ENCODE data around the gene GLYAT. TPM values are rescaled to one million over a fixed set of nuclear protein-coding genes. Genes with fewer than 3 reads are reported as not detected.

GLYAT gene
- total RNA-seq, 3 donors from 2014 or later (not counting 1 experiment from before 2014, with no cell fraction given): not detected

- no peaks in the 10 kb centered on the region for H3K4me1 ChIP-seq (ENCODE audit: control insufficient read depth, insufficient read depth, low read length)
- 88% methylated on average over 1 of the region's 1 CpG for WGBS (ENCODE audit: insufficient coverage)
- H3K27me3 Mint-ChIP-seq (ENCODE audit: low read depth in 2 of 2): peaks cover 7 to 14% of the 10 kb centered on the region in 2 donors
- H3K4me3 Mint-ChIP-seq: no peak overlapping the region
- no peak for DNase-seq
- no peaks in the 10 kb centered on the region for H3K36me3 ChIP-seq (ENCODE audit: control insufficient read depth, insufficient read depth, low read length)
- H3K9me3 ChIP-seq (ENCODE audit: control insufficient read depth, insufficient read depth, low read length): no peaks in the 10 kb centered on the region
- H3K27ac ChIP-seq (ENCODE audit: low read length): no peak overlapping the region
- intact Hi-C loops (cut with micrococcal nuclease): no loop called here
- no peak overlapping the region for H3K27ac Mint-ChIP-seq
- no peak for ATAC-seq
- no peak overlapping the region for H3K4me3 ChIP-seq (ENCODE audit: low read length)
- no peaks in the 10 kb centered on the region for H3K9me3 Mint-ChIP-seq
- no peaks in the 10 kb centered on the region for H3K36me3 Mint-ChIP-seq
- TF ChIP-seq CTCF (IDR thresholded peaks at IDR 0.05): no peak
- no peaks in the 10 kb centered on the region for H3K27me3 ChIP-seq (ENCODE audit: control insufficient read depth, insufficient read depth, low read length)
- H3K4me1 Mint-ChIP-seq: no peaks in the 10 kb centered on the region
Observed at GRCh38 chr11:58765078-58765477, 33.3 kb upstream of the GLYAT start.

- no peak overlapping the region for H3K27ac Mint-ChIP-seq
- ATAC-seq: no peak
- no peak overlapping the region for H3K4me3 Mint-ChIP-seq
- intact Hi-C loops (cut with micrococcal nuclease): no loop called here
- H3K36me3 Mint-ChIP-seq: no peaks in the 10 kb centered on the region
- no peaks in the 10 kb centered on the region for H3K9me3 Mint-ChIP-seq
- Histone ChIP-seq H3K27ac (ENCODE audit: low read length) (no peak overlapping the region), H3K4me3 (ENCODE audit: low read length) (no peak overlapping the region), H3K27me3 (ENCODE audit: control insufficient read depth, insufficient read depth, low read length) (no peaks in the 10 kb centered on the region), H3K9me3 (ENCODE audit: control insufficient read depth, insufficient read depth, low read length) (no peaks in the 10 kb centered on the region), H3K36me3 (ENCODE audit: control insufficient read depth, insufficient read depth, low read length) (no peaks in the 10 kb centered on the region), H3K4me1 (ENCODE audit: control insufficient read depth, insufficient read depth, low read length) (no peaks in the 10 kb centered on the region)
- H3K27me3 Mint-ChIP-seq (ENCODE audit: low read depth in 2 of 2): peaks cover 7 to 14% of the 10 kb centered on the region in 2 donors
- no peaks in the 10 kb centered on the region for H3K4me1 Mint-ChIP-seq
- DNase-seq: no peak
- no peak for TF ChIP-seq CTCF (IDR thresholded peaks at IDR 0.05)
- 89% methylated on average over 1 of the region's 1 CpG for WGBS (ENCODE audit: insufficient coverage)
Observed at GRCh38 chr11:58763120-58763490, 31.4 kb upstream of the GLYAT start.

- Histone ChIP-seq H3K9me3 (ENCODE audit: control insufficient read depth, insufficient read depth, low read length) (no peaks in the 10 kb centered on the region), H3K27me3 (ENCODE audit: control insufficient read depth, insufficient read depth, low read length) (no peaks in the 10 kb centered on the region), H3K27ac (ENCODE audit: low read length) (no peak overlapping the region), H3K4me1 (ENCODE audit: control insufficient read depth, insufficient read depth, low read length) (no peaks in the 10 kb centered on the region), H3K4me3 (ENCODE audit: low read length) (no peak overlapping the region), H3K36me3 (ENCODE audit: control insufficient read depth, insufficient read depth, low read length) (no peaks in the 10 kb centered on the region)
- Mint-ChIP-seq H3K4me3 (no peak overlapping the region), H3K27me3 (ENCODE audit: low read depth in 2 of 2) (peaks cover 7 to 14% of the 10 kb centered on the region in 2 donors), H3K27ac (no peak overlapping the region), H3K9me3 (no peaks in the 10 kb centered on the region), H3K4me1 (no peaks in the 10 kb centered on the region), H3K36me3 (no peaks in the 10 kb centered on the region)
- no peak for DNase-seq
- WGBS (ENCODE audit: insufficient coverage): 73% methylated on average over 4 of the region's 6 CpGs
- no peak for TF ChIP-seq CTCF (IDR thresholded peaks at IDR 0.05)
- intact Hi-C loops (cut with micrococcal nuclease): no loop called here
- no peak for ATAC-seq
Observed at GRCh38 chr11:58762284-58763119, 30.8 kb upstream of the GLYAT start.

- Histone ChIP-seq H3K9me3 (ENCODE audit: control insufficient read depth, insufficient read depth, low read length) (no peaks in the 10 kb centered on the region), H3K27me3 (ENCODE audit: control insufficient read depth, insufficient read depth, low read length) (no peaks in the 10 kb centered on the region), H3K36me3 (ENCODE audit: control insufficient read depth, insufficient read depth, low read length) (no peaks in the 10 kb centered on the region), H3K4me3 (ENCODE audit: low read length) (no peak overlapping the region), H3K27ac (ENCODE audit: low read length) (no peak overlapping the region), H3K4me1 (ENCODE audit: control insufficient read depth, insufficient read depth, low read length) (no peaks in the 10 kb centered on the region)
- H3K27me3 Mint-ChIP-seq (ENCODE audit: low read depth in 2 of 2): peaks cover 2% of the 10 kb centered on the region in 2 donors
- TF ChIP-seq CTCF (IDR thresholded peaks at IDR 0.05): no peak
- no peaks in the 10 kb centered on the region for H3K36me3 Mint-ChIP-seq
- no peak overlapping the region for H3K4me3 Mint-ChIP-seq
- intact Hi-C loops (cut with micrococcal nuclease): no loop called here
- H3K9me3 Mint-ChIP-seq: no peaks in the 10 kb centered on the region
- DNase-seq: no peak
- no peak for ATAC-seq
- no peak overlapping the region for H3K27ac Mint-ChIP-seq
- H3K4me1 Mint-ChIP-seq: no peaks in the 10 kb centered on the region
Observed at GRCh38 chr11:58757439-58757838, 25.7 kb upstream of the GLYAT start.

Measured in natural killer cell (primary cell).